ENCODE data around the gene CLEC2A. TPM values are rescaled to one million over a fixed set of nuclear protein-coding genes. Genes with fewer than 3 reads are reported as not detected.

The CLEC2A gene
- polyA plus RNA-seq, 3 donors = not detected

DNA sequence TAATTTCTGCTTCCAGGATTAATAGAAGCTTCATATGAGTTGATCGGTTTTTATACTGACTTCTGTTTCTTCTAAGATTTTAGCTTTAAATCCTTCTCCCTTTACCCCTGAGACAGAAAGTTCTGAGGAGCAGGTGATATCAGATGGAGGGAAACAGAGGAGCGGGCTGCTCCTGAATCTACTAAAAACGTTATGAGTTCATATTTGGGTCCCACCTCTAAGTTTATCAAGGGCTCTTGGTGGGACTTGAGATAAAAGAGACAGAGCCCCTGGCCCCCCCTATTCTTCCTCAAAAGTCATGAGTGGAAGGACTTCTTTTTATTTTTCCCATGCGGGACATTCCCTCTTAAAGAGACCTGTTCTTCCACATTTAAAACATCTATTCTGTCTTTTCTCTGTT lies 23.8 kb downstream of the CLEC2A start:
- H3K4me1 ChIP-seq (ENCODE audit: control insufficient read depth in 1 of 2, insufficient read depth in 2 of 2, low read length in 2 of 2) = no peaks in the 10 kb centered on the region
- Mint-ChIP-seq H3K9me3 (peaks cover 44 to 62% (median 54%) of the 10 kb centered on the region in 7 donors), H3K27ac (no peak overlapping the region), H3K4me3 (no peak overlapping the region), H3K36me3 (peaks cover 5 to 7% of the 10 kb centered on the region in 2 donors), H3K4me1 (no peaks in the 10 kb centered on the region), H3K27me3 (ENCODE audit: low read depth in 3 of 3) (peaks cover 0 to 7% (median 3%) of the 10 kb centered on the region in 3 donors)
- no peaks in the 10 kb centered on the region for H3K79me2 ChIP-seq (ENCODE audit: insufficient read depth, low read length)
- no peak overlapping the region for H2AFZ ChIP-seq (ENCODE audit: insufficient read depth, low read depth, low read length, poor library complexity, severe bottlenecking)
- no peaks in the 10 kb centered on the region for H4K20me1 ChIP-seq (ENCODE audit: insufficient read depth, low read length)
- WGBS (ENCODE audit: insufficient coverage) = no CpG with 5 or more reads among the region's 4 CpGs
- H3K4me2 ChIP-seq (replicated peaks; ENCODE audit: extremely low read depth, low read length, poor library complexity, severe bottlenecking) = no peak overlapping the region
- H3K9ac ChIP-seq (ENCODE audit: insufficient read depth, low read length, poor library complexity, severe bottlenecking) = no peak overlapping the region
- TF ChIP-seq, protein P1, sequence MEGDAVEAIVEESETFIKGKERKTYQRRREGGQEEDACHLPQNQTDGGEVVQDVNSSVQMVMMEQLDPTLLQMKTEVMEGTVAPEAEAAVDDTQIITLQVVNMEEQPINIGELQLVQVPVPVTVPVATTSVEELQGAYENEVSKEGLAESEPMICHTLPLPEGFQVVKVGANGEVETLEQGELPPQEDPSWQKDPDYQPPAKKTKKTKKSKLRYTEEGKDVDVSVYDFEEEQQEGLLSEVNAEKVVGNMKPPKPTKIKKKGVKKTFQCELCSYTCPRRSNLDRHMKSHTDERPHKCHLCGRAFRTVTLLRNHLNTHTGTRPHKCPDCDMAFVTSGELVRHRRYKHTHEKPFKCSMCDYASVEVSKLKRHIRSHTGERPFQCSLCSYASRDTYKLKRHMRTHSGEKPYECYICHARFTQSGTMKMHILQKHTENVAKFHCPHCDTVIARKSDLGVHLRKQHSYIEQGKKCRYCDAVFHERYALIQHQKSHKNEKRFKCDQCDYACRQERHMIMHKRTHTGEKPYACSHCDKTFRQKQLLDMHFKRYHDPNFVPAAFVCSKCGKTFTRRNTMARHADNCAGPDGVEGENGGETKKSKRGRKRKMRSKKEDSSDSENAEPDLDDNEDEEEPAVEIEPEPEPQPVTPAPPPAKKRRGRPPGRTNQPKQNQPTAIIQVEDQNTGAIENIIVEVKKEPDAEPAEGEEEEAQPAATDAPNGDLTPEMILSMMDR (IDR thresholded peaks at IDR 0.05) = no peak
- no peak for DNase-seq
- H3K4me3 ChIP-seq (replicated peaks in 1 of 3; ENCODE audit: low read depth in 2 of 3, low read length in 3 of 3) = no peak overlapping the region
- intact Hi-C loops (cut with micrococcal nuclease) = no loop called here
- H3K27ac ChIP-seq (ENCODE audit: low read depth in 1 of 2, low read length in 2 of 2) = no peak overlapping the region
- peaks cover 0 to 6% of the 10 kb centered on the region in 2 donors for H3K36me3 ChIP-seq (replicated peaks in 1 of 2; ENCODE audit: control insufficient read depth in 1 of 2, insufficient read depth in 2 of 2, low read length in 2 of 2)
- peaks cover 45 to 47% of the 10 kb centered on the region in 2 donors for H3K9me3 ChIP-seq (replicated peaks in 1 of 2; ENCODE audit: control insufficient read depth in 1 of 2, insufficient read depth in 1 of 2, low read length in 2 of 2)
- H3K27me3 ChIP-seq (ENCODE audit: control insufficient read depth in 2 of 2, insufficient read depth in 2 of 2, low read length in 2 of 2) = no peaks in the 10 kb centered on the region

DNA sequence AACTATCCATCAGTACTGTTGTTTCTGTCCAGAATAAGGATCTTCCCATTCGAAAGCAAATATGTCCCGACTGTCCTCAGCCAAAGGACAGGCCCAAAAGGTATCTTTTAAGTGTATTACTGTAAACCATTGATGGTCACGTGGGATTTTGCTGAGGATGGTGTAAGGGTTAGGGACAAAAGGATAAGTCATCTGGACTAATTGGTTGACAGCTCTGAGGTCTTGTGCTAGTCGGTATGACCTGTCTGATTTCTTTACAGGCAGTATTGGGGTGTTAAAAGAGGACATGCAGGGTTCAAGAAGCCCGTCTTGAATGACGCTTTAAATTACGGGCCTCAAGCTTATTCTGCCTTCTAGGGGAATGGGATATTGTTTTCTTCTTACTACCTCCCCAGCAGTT lies 24.4 kb downstream of the CLEC2A start:
- intact Hi-C loops (cut with micrococcal nuclease) = no loop called here
- WGBS (ENCODE audit: insufficient coverage) = 94% methylated on average over 3 of the region's 7 CpGs
- no peak overlapping the region for H3K4me3 Mint-ChIP-seq

More for the DNA sequence above, 24.4 kb downstream of the CLEC2A start:
- Mint-ChIP-seq H3K27ac (no peak overlapping the region), H3K36me3 (peaks cover 6 to 11% of the 10 kb centered on the region in 2 donors), H3K4me1 (no peaks in the 10 kb centered on the region), H3K9me3 (peaks cover 48 to 68% (median 59%) of the 10 kb centered on the region in 7 donors), H3K27me3 (ENCODE audit: low read depth in 3 of 3) (peaks cover 0 to 7% (median 3%) of the 10 kb centered on the region in 3 donors)
- Histone ChIP-seq H3K4me3 (replicated peaks in 1 of 3; ENCODE audit: low read depth in 2 of 3, low read length in 3 of 3) (no peak overlapping the region), H3K36me3 (replicated peaks in 1 of 2; ENCODE audit: control insufficient read depth in 1 of 2, insufficient read depth in 2 of 2, low read length in 2 of 2) (peaks cover 0 to 6% of the 10 kb centered on the region in 2 donors), H3K9ac (ENCODE audit: insufficient read depth, low read length, poor library complexity, severe bottlenecking) (no peak overlapping the region), H3K4me2 (replicated peaks; ENCODE audit: extremely low read depth, low read length, poor library complexity, severe bottlenecking) (no peak overlapping the region), H3K9me3 (replicated peaks in 1 of 2; ENCODE audit: control insufficient read depth in 1 of 2, insufficient read depth in 1 of 2, low read length in 2 of 2) (peaks cover 47 to 52% of the 10 kb centered on the region in 2 donors), H3K4me1 (ENCODE audit: control insufficient read depth in 1 of 2, insufficient read depth in 2 of 2, low read length in 2 of 2) (no peaks in the 10 kb centered on the region), H3K79me2 (ENCODE audit: insufficient read depth, low read length) (no peaks in the 10 kb centered on the region), H3K27me3 (ENCODE audit: control insufficient read depth in 2 of 2, insufficient read depth in 2 of 2, low read length in 2 of 2) (no peaks in the 10 kb centered on the region), H4K20me1 (ENCODE audit: insufficient read depth, low read length) (no peaks in the 10 kb centered on the region), H3K27ac (ENCODE audit: low read depth in 1 of 2, low read length in 2 of 2) (no peak overlapping the region), H2AFZ (ENCODE audit: insufficient read depth, low read depth, low read length, poor library complexity, severe bottlenecking) (no peak overlapping the region)
- TF ChIP-seq, protein P1 (IDR thresholded peaks at IDR 0.05) = no peak
- DNase-seq = no peak
